Measurements from ENCODE around the gene SNTB2. TPM values are rescaled to one million over a fixed set of nuclear protein-coding genes. Genes with fewer than 3 reads are reported as not detected.

Gene SNTB2
- total and polyA plus RNA-seq, 2 of the 13 experiments (the other 11 are each of a cell fraction or from before 2014, with no cell fraction given) = 11.5 to 19.2 TPM

DNA sequence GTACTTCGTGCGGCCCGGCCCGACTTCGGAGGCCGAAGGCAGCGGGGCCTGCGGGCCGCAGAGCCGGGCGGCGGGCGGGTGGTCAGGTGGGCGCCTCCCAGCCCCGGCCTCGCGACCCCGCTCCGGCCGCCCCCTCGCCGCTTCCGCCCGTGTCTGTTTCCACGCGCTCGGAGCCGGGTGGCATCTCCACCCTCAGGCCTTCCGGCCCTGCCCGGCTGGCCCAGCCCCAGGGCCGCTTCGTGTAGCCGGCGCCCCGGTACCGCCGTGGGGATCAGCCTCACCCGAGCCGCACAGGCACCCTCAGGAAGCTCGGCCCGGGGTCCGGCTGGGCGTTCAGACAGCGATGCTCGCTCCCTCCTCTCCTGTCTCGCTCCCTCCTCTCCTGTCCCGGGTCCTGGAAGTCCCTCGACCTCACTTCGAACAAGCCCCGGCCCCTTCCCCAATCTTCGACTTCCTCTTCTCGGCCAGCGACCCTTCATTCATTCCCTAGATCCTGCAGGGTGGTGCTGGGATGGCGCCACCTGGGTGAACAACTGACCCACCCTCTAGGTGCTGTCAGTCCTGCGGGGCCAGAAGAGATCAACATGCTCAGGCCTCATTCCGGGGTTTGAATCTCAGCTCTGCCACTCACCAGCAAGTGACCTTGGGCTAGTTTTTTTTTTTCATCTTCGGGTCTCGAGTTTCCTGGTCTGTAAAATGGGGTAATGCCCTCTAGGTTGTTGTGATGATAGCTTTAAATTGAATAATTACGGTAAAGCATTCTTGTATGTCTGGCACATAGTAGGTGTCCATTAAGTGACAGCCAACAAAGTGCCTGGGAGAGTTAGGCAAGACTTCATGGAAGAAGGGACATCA is 124.8 kb downstream of the SNTB2 start (continued):
- TF ChIP-seq, protein P1, sequence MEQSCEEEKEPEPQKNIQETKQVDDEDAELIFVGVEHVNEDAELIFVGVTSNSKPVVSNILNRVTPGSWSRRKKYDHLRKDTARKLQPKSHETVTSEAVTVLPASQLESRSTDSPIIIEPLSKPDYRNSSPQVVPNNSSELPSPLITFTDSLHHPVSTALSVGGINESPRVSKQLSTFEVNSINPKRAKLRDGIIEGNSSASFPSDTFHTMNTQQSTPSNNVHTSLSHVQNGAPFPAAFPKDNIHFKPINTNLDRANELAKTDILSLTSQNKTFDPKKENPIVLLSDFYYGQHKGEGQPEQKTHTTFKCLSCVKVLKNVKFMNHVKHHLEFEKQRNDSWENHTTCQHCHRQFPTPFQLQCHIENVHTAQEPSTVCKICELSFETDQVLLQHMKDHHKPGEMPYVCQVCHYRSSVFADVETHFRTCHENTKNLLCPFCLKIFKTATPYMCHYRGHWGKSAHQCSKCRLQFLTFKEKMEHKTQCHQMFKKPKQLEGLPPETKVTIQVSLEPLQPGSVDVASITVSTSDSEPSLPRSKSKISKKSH (CRISPR knock-in tag; IDR thresholded peaks at IDR 0.05; ENCODE audit: borderline replicate concordance) = peak; percentile 86
- TF ChIP-seq, protein P2, sequence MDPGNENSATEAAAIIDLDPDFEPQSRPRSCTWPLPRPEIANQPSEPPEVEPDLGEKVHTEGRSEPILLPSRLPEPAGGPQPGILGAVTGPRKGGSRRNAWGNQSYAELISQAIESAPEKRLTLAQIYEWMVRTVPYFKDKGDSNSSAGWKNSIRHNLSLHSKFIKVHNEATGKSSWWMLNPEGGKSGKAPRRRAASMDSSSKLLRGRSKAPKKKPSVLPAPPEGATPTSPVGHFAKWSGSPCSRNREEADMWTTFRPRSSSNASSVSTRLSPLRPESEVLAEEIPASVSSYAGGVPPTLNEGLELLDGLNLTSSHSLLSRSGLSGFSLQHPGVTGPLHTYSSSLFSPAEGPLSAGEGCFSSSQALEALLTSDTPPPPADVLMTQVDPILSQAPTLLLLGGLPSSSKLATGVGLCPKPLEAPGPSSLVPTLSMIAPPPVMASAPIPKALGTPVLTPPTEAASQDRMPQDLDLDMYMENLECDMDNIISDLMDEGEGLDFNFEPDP (CRISPR knock-in tag; conservative IDR thresholded peaks at IDR 0.05) = 0 out of 2 replicates have a peak, but pooled peaks have one; percentile 92
- peak; percentile 78 for TF ChIP-seq MEF2D (CRISPR knock-in tag; IDR thresholded peaks at IDR 0.05)
- no peak for TF ChIP-seq ZNF652 (CRISPR knock-in tag; IDR thresholded peaks at IDR 0.05; ENCODE audit: borderline replicate concordance, low read depth)
- peak; percentile 79; the same call in 1 of the 2 replicates for TF ChIP-seq ZNF776 (CRISPR knock-in tag; IDR thresholded peaks at IDR 0.05)
- TF ChIP-seq ZNF317 (CRISPR knock-in tag; IDR thresholded peaks at IDR 0.05) = 0 out of 2 replicates have a peak, but pooled peaks have one; percentile 60
- TF ChIP-seq, protein P3, sequence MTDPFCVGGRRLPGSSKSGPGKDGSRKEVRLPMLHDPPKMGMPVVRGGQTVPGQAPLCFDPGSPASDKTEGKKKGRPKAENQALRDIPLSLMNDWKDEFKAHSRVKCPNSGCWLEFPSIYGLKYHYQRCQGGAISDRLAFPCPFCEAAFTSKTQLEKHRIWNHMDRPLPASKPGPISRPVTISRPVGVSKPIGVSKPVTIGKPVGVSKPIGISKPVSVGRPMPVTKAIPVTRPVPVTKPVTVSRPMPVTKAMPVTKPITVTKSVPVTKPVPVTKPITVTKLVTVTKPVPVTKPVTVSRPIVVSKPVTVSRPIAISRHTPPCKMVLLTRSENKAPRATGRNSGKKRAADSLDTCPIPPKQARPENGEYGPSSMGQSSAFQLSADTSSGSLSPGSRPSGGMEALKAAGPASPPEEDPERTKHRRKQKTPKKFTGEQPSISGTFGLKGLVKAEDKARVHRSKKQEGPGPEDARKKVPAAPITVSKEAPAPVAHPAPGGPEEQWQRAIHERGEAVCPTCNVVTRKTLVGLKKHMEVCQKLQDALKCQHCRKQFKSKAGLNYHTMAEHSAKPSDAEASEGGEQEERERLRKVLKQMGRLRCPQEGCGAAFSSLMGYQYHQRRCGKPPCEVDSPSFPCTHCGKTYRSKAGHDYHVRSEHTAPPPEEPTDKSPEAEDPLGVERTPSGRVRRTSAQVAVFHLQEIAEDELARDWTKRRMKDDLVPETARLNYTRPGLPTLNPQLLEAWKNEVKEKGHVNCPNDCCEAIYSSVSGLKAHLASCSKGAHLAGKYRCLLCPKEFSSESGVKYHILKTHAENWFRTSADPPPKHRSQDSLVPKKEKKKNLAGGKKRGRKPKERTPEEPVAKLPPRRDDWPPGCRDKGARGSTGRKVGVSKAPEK (CRISPR knock-in tag; IDR thresholded peaks at IDR 0.05; ENCODE audit: borderline replicate concordance) = no peak
- TF ChIP-seq, protein P4, sequence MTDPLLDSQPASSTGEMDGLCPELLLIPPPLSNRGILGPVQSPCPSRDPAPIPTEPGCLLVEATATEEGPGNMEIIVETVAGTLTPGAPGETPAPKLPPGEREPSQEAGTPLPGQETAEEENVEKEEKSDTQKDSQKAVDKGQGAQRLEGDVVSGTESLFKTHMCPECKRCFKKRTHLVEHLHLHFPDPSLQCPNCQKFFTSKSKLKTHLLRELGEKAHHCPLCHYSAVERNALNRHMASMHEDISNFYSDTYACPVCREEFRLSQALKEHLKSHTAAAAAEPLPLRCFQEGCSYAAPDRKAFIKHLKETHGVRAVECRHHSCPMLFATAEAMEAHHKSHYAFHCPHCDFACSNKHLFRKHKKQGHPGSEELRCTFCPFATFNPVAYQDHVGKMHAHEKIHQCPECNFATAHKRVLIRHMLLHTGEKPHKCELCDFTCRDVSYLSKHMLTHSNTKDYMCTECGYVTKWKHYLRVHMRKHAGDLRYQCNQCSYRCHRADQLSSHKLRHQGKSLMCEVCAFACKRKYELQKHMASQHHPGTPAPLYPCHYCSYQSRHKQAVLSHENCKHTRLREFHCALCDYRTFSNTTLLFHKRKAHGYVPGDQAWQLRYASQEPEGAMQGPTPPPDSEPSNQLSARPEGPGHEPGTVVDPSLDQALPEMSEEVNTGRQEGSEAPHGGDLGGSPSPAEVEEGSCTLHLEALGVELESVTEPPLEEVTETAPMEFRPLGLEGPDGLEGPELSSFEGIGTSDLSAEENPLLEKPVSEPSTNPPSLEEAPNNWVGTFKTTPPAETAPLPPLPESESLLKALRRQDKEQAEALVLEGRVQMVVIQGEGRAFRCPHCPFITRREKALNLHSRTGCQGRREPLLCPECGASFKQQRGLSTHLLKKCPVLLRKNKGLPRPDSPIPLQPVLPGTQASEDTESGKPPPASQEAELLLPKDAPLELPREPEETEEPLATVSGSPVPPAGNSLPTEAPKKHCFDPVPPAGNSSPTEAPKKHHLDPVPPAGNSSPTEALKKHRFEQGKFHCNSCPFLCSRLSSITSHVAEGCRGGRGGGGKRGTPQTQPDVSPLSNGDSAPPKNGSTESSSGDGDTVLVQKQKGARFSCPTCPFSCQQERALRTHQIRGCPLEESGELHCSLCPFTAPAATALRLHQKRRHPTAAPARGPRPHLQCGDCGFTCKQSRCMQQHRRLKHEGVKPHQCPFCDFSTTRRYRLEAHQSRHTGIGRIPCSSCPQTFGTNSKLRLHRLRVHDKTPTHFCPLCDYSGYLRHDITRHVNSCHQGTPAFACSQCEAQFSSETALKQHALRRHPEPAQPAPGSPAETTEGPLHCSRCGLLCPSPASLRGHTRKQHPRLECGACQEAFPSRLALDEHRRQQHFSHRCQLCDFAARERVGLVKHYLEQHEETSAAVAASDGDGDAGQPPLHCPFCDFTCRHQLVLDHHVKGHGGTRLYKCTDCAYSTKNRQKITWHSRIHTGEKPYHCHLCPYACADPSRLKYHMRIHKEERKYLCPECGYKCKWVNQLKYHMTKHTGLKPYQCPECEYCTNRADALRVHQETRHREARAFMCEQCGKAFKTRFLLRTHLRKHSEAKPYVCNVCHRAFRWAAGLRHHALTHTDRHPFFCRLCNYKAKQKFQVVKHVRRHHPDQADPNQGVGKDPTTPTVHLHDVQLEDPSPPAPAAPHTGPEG (CRISPR knock-in tag; IDR thresholded peaks at IDR 0.05) = 0 out of 2 replicates have a peak, but pooled peaks have one; percentile 1
- peak; percentile 97 for TF ChIP-seq ZNF629 (CRISPR knock-in tag; conservative IDR thresholded peaks at IDR 0.05)
- TF ChIP-seq BRD4 (CRISPR knock-in tag; IDR thresholded peaks at IDR 0.05) = 0 out of 2 replicates have a peak, but pooled peaks have one; percentile 79
- TF ChIP-seq, protein P5, sequence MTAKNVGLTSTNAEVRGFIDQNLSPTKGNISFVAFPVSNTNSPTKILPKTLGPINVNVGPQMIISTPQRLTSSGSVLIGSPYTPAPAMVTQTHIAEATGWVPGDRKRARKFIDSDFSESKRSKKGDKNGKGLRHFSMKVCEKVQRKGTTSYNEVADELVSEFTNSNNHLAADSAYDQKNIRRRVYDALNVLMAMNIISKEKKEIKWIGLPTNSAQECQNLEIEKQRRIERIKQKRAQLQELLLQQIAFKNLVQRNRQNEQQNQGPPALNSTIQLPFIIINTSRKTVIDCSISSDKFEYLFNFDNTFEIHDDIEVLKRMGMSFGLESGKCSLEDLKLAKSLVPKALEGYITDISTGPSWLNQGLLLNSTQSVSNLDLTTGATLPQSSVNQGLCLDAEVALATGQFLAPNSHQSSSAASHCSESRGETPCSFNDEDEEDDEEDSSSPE (CRISPR knock-in tag; IDR thresholded peaks at IDR 0.05) = 0 out of 2 replicates have a peak, but pooled peaks have one; percentile 19
- TF ChIP-seq POLR2G (IDR thresholded peaks at IDR 0.05; ENCODE audit: low read depth, low read length) = peak; percentile 50; the same call in 1 of the 2 replicates
- TF ChIP-seq ESRRA (CRISPR knock-in tag; IDR thresholded peaks at IDR 0.05; ENCODE audit: low read depth) = no peak; the same call in none of the 2 replicates
- TF ChIP-seq PITX1 (CRISPR knock-in tag; IDR thresholded peaks at IDR 0.05) = no peak; the same call in 1 of the 2 replicates
